ENCODE results near the gene KCNJ10. TPM values are rescaled to one million over a fixed set of nuclear protein-coding genes. Genes with fewer than 3 reads are reported as not detected.

Gene KCNJ10
- total and polyA plus RNA-seq, 2 of the 13 experiments (the other 11 are each of a cell fraction or from before 2014, with no cell fraction given) = 4.4 to 10.3 TPM

- TF ChIP-seq, protein P1, sequence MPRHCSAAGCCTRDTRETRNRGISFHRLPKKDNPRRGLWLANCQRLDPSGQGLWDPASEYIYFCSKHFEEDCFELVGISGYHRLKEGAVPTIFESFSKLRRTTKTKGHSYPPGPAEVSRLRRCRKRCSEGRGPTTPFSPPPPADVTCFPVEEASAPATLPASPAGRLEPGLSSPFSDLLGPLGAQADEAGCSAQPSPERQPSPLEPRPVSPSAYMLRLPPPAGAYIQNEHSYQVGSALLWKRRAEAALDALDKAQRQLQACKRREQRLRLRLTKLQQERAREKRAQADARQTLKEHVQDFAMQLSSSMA (CRISPR knock-in tag; IDR thresholded peaks at IDR 0.05) = no peak
- peak; percentile 66 for TF ChIP-seq MLX (CRISPR knock-in tag; IDR thresholded peaks at IDR 0.05)
- TF ChIP-seq NFYB (CRISPR knock-in tag; IDR thresholded peaks at IDR 0.05) = no peak
- no peak for TF ChIP-seq ZNF33B (CRISPR knock-in tag; IDR thresholded peaks at IDR 0.05)
- no peak for TF ChIP-seq TCF12 (IDR thresholded peaks at IDR 0.05)
- TF ChIP-seq TCF12 (CRISPR knock-in tag; IDR thresholded peaks at IDR 0.05) = no peak
- no peak for TF ChIP-seq ZNF512 (CRISPR knock-in tag; IDR thresholded peaks at IDR 0.05)
- no peak for TF ChIP-seq ZNF484 (CRISPR knock-in tag; IDR thresholded peaks at IDR 0.05; ENCODE audit: borderline replicate concordance, low read depth)
- TF ChIP-seq ZNF430 (CRISPR knock-in tag; IDR thresholded peaks at IDR 0.05) = no peak
- peak; percentile 32; the same call in 1 of the 2 replicates for TF ChIP-seq HNF1A (IDR thresholded peaks at IDR 0.05; ENCODE audit: low read depth)
- TF ChIP-seq HNF1A (CRISPR knock-in tag; IDR thresholded peaks at IDR 0.05; ENCODE audit: borderline replicate concordance) = peak; percentile 53; the same call in 1 of the 2 replicates
- peak; percentile 88 for TF ChIP-seq ISL2 (CRISPR knock-in tag; IDR thresholded peaks at IDR 0.05)
- no peak for TF ChIP-seq ZNF672 (CRISPR knock-in tag; IDR thresholded peaks at IDR 0.05)
- TF ChIP-seq CSRNP2 (CRISPR knock-in tag; conservative IDR thresholded peaks at IDR 0.05; ENCODE audit: low read depth) = no peak
- no peak for TF ChIP-seq ZNF562 (CRISPR knock-in tag; IDR thresholded peaks at IDR 0.05; ENCODE audit: borderline replicate concordance)
- TF ChIP-seq ZBTB10 (CRISPR knock-in tag; IDR thresholded peaks at IDR 0.05; ENCODE audit: borderline replicate concordance) = no peak
- no peak for TF ChIP-seq NCOA5 (CRISPR knock-in tag; IDR thresholded peaks at IDR 0.05)
- TF ChIP-seq EED (CRISPR knock-in tag; IDR thresholded peaks at IDR 0.05) = no peak
Observed at GRCh38 chr1:160053548-160054365, 16.2 kb downstream of the KCNJ10 start (continued).

Measured in HepG2 (cell line).